Body of pancreas (tissue), 4 donors: ENCODE data around the gene COX11. TPM values are rescaled to one million over a fixed set of nuclear protein-coding genes. Genes with fewer than 3 reads are reported as not detected.

Experiments
- ATAC-seq: fragments of 150-250 bp; one replicate; pipeline ENCODE4 v1.9.1; 2016
- DNase-seq, 4 donors: peaks; one replicate each; pipeline ENCODE4 v3.0.0-alpha.2; 2019
- H3K27ac ChIP-seq, 4 donors: fragments of 200-600 bp; sonication (generic); 1 replicate in 3 of 4; 2 replicates in 1 of 4; pipeline versions ENCODE4 v1.5.1 to v1.6.1; 2016 to 2019; ENCODE audit warnings: mild to moderate bottlenecking in 1 of 4, mixed read lengths in 1 of 4, moderate library complexity in 1 of 4
- H3K27me3 ChIP-seq, 2 donors: fragments of 200-600 bp; sonication (generic); one replicate each; pipeline ENCODE4 v1.6.0; 2016; ENCODE audit warnings: mild to moderate bottlenecking in 1 of 2
- H3K36me3 ChIP-seq, 2 donors: fragments of 200-600 bp; sonication (generic); replicated peaks in 1 of 2; 2 replicates each; pipeline ENCODE4 v1.5.1; 2016; ENCODE audit warnings: low read depth in 2 of 2; ENCODE audit not compliant: insufficient read depth in 1 of 2
- H3K4me1 ChIP-seq: fragments of 200-600 bp; sonication (generic); one replicate; pipeline ENCODE4 v1.6.0; 2016
- H3K4me3 ChIP-seq, 2 donors: fragments of 200-600 bp; sonication (generic); 1 replicate in 1 of 2; 2 replicates in 1 of 2; pipeline ENCODE4 v1.5.1; 2016 to 2019
- H3K9me3 ChIP-seq, 3 donors: fragments of 200-600 bp; sonication (generic); 1 replicate in 2 of 3; 2 replicates in 1 of 3; pipeline ENCODE4 v1.5.1; 2016
- CTCF ChIP-seq, 7 experiments: fragments of 450-650 bp in 4 of 7; fragments of 200-600 bp in 3 of 7; sonication (generic) in 3 of 7; IDR thresholded peaks; one replicate each; pipeline ENCODE4 v1.5.1; 2016 to 2019; ENCODE audit warnings: antibody characterized with exemption in 7 of 7
- POLR2A ChIP-seq, 3 donors: fragments of 450-650 bp; IDR thresholded peaks; one replicate each; pipeline ENCODE4 v1.6.1; 2016; ENCODE audit warnings: antibody characterized with exemption in 3 of 3, mild to moderate bottlenecking in 2 of 3
- WGBS, 2 donors: methylation state at CpG; one replicate each; pipeline ENCODE4 v1.1.5; 2017; 5-methylcytosine and 5-hydroxymethylcytosine counted together
- intact Hi-C: fragments of 100-400 bp; cut with DNase I; formaldehyde crosslinking; loops from one replicate; pipeline ENCODE4 v1.15.1; 2023
- total RNA-seq, 2 donors: library from RNA; depleted of rRNA; stranded (reverse); fragments of >200 nt; gene quantifications; one replicate each; pipeline ENCODE4 v1.1.0, GENCODE V29; 2016

Gene COX11
- total RNA-seq, 2 donors from 2014 or later: 19.8 to 30.1 TPM

- no peaks in the 10 kb centered on the region for H3K27me3 ChIP-seq
- H3K27ac ChIP-seq: peak overlapping the region in 2 of 4 donors; percentile 59 to 90
- no peak for DNase-seq
- H3K9me3 ChIP-seq: no peaks in the 10 kb centered on the region
- H3K4me3 ChIP-seq: no peak overlapping the region
- H3K4me1 ChIP-seq: peaks cover 43% of the 10 kb centered on the region
- TF ChIP-seq POLR2A (IDR thresholded peaks at IDR 0.05) (no peak), CTCF (IDR thresholded peaks at IDR 0.05) (no peak)
- intact Hi-C loops: no loop called here
- no peak for ATAC-seq
- no peaks in the 10 kb centered on the region for H3K36me3 ChIP-seq
Measured at GRCh38 chr17:54971147-54971546, 2.7 kb upstream of the COX11 start.

DNA sequence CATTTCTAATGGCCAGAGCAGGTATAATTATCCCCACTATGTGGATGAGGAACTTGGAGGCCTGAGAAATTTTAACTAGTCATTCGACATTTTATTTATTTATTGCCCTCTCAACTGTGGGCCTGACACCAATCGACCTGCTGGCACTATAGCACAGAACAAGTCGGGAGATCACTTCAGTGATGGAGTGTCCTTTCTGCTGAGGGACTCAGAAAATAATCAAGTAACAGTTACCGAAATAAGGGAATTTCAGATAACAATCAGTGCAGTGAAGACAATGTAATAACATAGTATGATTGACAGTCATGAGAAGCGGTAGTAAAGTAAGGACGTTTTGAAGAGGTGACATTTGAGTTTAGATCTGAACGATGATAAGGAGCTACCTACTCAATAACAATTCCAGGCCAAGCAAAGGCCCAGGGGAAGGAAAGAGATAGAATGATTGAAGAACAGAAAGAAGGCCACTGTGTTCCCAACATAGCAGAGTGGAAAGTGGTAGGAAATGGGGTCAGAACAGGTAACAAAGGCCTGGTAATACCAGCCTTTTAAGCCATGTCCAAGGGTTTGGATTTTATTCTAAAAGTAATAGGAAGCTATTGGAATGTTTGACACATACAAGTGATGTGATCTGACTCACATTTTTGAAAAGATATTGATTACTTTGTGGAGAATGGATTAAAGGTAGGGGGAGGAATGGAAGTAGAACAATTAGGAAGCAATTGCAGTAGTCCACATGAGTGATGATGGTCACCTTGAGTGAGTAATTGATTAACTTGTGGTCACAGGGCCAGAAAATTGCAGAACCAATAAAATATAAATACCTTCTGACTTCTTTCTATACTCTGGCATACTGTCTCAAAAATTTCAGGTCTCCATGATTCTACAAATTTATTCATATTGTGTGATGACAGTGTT, 1.5 kb upstream of the COX11 start:
- DNase-seq (no peak), ATAC-seq (no peak)
- Histone ChIP-seq H3K27ac (peak overlapping the region; percentile 65 to 90 (median 79)), H3K27me3 (no peaks in the 10 kb centered on the region), H3K4me1 (peaks cover 43% of the 10 kb centered on the region), H3K36me3 (no peaks in the 10 kb centered on the region), H3K9me3 (no peaks in the 10 kb centered on the region), H3K4me3 (no peak overlapping the region)
- 14 to 18% methylated on average over 7 of the region's 7 CpGs for WGBS, 2 donors
- TF ChIP-seq CTCF (IDR thresholded peaks at IDR 0.05) (no peak), POLR2A (IDR thresholded peaks at IDR 0.05) (no peak)
- intact Hi-C loops: no loop called here

GRCh38 chr17:54968988-54969332, 506 bp upstream of the COX11 start:
- Histone ChIP-seq H3K36me3 (no peaks in the 10 kb centered on the region), H3K4me3 (peak overlapping the region; percentile 75 to 83), H3K9me3 (no peaks in the 10 kb centered on the region), H3K27ac (peak overlapping the region; percentile 65 to 90 (median 79)), H3K27me3 (no peaks in the 10 kb centered on the region), H3K4me1 (peaks cover 43% of the 10 kb centered on the region)
- ATAC-seq (peak; percentile 41), DNase-seq (peak in 3 of 4 donors; percentile 28 to 49 (median 36))
- TF ChIP-seq CTCF (IDR thresholded peaks at IDR 0.05): no peak
- no peak for TF ChIP-seq POLR2A (IDR thresholded peaks at IDR 0.05)
- intact Hi-C loops: no loop called here
- 2% methylated on average over 12 to 13 of the region's 13 CpGs for WGBS, 2 donors

DNA sequence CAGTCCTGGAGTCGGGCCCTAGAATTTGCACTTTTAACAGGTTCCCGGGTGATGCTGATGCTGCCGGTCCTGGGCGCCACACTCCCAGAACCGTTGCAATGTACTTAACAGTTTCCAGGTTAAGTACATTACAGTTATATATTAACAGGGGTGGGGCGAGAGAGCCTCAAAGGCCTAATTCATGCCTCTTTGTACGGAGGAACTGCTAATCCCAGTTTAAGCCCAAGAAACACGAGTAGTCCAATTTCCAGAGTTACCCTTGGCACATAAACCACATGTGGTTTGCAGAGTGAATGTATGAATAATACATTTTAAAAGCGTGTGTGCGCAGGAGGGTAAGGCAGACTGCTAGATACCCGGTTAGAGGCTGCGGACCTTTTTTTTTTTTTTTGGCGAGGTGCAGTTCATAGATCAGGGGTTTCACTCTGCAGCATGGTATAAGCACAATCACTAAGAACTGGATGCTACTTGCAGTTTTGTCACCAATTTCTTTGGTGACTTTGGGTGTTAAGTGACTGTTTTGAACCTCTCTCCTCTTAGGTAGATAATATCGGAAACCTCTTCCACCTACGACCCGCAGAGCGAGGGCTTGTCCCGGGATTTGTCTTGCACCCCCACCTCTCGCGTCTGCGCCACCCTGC, 713 bp downstream of the COX11 start:
- peak; percentile 1 for ATAC-seq
- Histone ChIP-seq H3K9me3 (peaks cover 0 to under 1% (median 0%) of the 10 kb centered on the region in 3 donors), H3K36me3 (peaks cover 5 to 6% of the 10 kb centered on the region in 2 donors), H3K4me3 (peak overlapping the region; percentile 75 to 83), H3K27me3 (no peaks in the 10 kb centered on the region), H3K4me1 (peaks cover 39% of the 10 kb centered on the region), H3K27ac (peak overlapping the region; percentile 65 to 90 (median 79))
- no peak for TF ChIP-seq POLR2A (IDR thresholded peaks at IDR 0.05)
- TF ChIP-seq CTCF (IDR thresholded peaks at IDR 0.05): peak in 1 of 7 experiments; percentile 50
- peak in 3 of 4 donors; percentile 17 to 60 (median 22) for DNase-seq
- WGBS, 2 donors: 0 to 1% methylated on average over 13 to 21 of the region's 21 CpGs
- intact Hi-C loops: no loop called here
